Stimulated activated CD4-positive, alpha-beta T cell treated with anti-CD3 and anti-CD28 coated beads, Interleukin-1b, Interleukin-23, amount 100 ng/mL, for 48 hours (primary cell): ENCODE results near the gene RBPJL.

Source experiments
- DNase-seq: peaks from one replicate; pipeline ENCODE4 v3.0.0-alpha.2; 2020

The RBPJL gene

DNA sequence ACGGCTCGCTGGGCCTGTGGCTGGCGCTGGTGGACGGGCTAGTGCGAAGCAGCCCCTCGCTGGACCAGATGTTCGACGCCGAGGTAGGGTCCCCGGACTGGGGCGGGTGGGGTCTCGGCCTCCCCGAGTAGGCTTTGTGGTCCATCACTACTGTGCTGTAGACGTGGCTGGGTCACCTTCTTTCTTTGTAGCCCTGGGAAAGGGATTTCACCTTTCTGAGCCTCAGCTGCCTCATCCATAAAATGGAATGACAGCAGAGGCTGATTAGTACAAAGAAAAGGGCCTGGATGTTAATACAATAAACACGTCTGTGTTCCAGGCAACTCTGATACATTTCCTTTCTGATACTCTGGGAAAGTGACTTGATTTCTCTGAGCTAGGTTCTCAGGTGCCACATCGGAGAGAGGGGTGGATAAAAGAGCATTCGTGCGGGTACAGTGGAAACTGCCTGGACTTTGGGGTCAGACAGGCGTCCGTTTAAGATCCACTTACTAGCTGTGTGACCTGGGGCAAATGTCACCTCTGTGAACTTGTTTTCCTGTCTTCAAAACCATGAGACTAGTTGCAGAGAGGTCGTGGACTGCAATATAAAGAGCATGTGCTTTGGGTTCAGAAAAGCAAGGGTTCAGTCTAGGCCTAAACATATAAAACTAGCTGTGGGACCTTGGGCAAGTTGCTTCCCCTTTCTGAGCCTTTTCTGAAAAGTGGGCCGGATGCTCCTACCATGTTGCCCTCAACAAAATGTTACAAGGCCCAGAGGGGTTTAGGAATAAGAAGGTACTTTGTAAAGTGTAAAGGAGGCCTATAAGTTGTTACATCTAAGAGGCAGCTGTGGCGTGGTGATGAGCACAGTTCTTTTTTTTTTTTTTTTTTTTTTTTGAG is 57.2 kb downstream of the RBPJL start:
- DNase-seq, result no peak

DNA sequence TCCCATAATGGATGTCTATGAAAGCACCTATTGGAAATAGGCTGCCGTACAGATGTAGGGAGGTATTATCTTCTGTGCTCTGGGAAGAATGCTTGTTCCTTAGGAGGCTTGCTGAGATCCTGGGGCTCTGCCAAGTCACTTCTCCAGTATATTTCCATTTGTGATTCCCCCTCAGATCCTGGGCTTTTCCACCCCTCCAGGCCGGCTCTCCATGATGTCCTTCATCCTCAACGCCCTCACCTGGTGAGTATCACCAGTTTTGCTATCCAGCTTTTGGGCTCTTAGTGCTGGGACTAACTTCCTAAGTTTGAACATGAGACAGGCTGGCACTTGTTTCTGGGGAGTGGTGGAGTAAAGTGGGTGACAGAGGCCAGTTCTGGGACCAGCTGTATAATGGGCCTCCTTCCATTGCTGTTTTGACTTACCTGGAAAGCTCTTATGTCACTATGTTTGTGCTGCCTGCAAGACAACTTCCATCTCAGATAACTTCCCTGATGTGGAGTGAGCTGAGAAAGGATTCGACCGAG is 58.9 kb downstream of the RBPJL start:
- no peak for DNase-seq

DNA sequence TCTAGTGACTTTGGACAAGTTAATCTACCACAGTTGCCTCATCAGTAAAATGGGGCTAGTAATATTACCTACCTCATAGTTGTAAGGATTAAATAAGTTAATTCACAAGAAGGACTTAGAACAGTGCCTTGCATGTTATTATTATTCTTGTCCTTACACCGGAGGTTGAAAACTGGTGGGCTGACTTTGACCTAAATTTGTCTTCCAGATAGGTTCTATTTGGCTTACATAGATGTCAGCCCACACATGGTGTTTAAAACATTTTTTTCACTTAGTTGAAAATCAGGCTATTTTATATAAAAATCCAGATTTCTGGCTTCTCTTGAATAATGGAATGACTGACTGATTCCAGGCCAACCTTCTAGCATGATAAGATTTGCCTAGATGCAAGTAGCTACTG is 59.6 kb downstream of the RBPJL start:
- DNase-seq, result no peak

DNA sequence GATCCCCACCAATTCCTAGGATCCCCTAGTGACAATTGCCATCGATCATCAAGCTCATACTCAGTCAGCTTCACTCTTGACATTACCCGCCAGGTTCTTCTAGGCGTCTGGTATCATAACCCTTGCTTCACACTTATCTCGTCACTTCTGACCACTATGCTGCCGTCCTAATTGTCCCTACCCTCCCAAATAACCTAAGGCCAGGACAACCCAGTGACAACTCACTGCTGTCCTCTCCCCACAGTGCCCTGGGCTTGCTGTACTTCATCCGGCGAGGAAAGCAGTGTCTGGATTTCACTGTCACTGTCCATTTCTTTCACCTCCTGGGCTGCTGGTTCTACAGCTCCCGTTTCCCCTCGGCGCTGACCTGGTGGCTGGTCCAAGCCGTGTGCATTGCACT is 60.0 kb downstream of the RBPJL start:
- DNase-seq, result no peak

DNA sequence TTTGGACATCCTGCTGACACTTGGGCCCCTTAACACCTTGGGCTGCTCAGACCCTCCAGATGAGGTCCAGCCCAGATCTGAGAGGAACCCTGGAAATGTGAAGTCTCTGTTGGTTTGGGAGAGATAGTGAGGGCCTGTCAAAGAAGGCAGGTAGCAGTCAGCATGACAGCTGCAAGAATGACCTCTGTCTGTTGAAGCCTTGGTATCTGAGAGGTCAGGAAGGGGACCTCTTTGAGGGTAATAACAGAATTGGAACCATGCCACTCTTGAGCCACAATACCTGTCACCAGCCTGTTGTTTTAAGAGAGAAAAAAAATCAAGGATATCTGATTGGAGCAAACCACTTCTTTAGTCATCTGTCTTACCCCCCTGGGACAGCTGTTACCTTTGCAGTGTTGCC is 60.5 kb downstream of the RBPJL start:
- DNase-seq, result no peak
